LNCaP clone FGC (cell line): ENCODE results near the gene FBRSL1.

Source experiments
- DNase-seq: peaks from one replicate; pipeline ENCODE4 v3.0.0-alpha.2; 2011; ENCODE audit warnings: low read depth
- H3K4me3 ChIP-seq: 2 replicates; pipeline ENCODE4 v1.5.1; 2011; ENCODE audit warnings: mild to moderate bottlenecking, low read depth, low read length, control low read depth
- CTCF ChIP-seq: IDR thresholded peaks from 2 replicates; pipeline ENCODE4 v1.5.1; 2012; ENCODE audit warnings: mild to moderate bottlenecking; ENCODE audit not compliant: control insufficient read depth, insufficient read depth; ENCODE audit errors: extremely low read depth

FBRSL1 gene

GRCh38 chr12:132490422-132491137 lies 629 bp downstream of the FBRSL1 start:
- 0 out of 2 replicates have a peak, but pooled peaks have one; percentile 8 for TF ChIP-seq CTCF
- no peak for DNase-seq
- H3K4me3 ChIP-seq = peak overlapping the region; percentile 93

GRCh38 chr12:132491138-132491663 lies 1.2 kb downstream of the FBRSL1 start:
- TF ChIP-seq CTCF = no peak
- peak overlapping the region; percentile 93 for H3K4me3 ChIP-seq
- DNase-seq = peak; percentile 58

- no peak for TF ChIP-seq CTCF
- H3K4me3 ChIP-seq = peak overlapping the region; percentile 93
- DNase-seq = no peak
Observed at GRCh38 chr12:132491761-132492378, 1.9 kb downstream of the FBRSL1 start.

- TF ChIP-seq CTCF = no peak
- DNase-seq = no peak
- H3K4me3 ChIP-seq = peak overlapping the region; percentile 93
Observed at GRCh38 chr12:132492522-132492921, 2.6 kb downstream of the FBRSL1 start.

- H3K4me3 ChIP-seq = peak overlapping the region; percentile 93
- TF ChIP-seq CTCF = no peak
- DNase-seq = no peak
Observed at GRCh38 chr12:132492951-132493350, 3.0 kb downstream of the FBRSL1 start.

- DNase-seq = no peak
- TF ChIP-seq CTCF = no peak
- H3K4me3 ChIP-seq = peak overlapping the region; percentile 46
Observed at GRCh38 chr12:132493482-132494178, 3.7 kb downstream of the FBRSL1 start.
